NCI-H2227 (cell line): Measurements from ENCODE around the gene FGFR3.

Experiments used
- DNase-seq: peaks from one replicate; lab custom pipeline; 2025; ENCODE audit not compliant: unreplicated experiment; lab: John Stamatoyannopoulos, UW

Gene FGFR3

GRCh38 chr4:1786544-1787362, 6.3 kb upstream of the FGFR3 start:
- no peak for DNase-seq

- no peak for DNase-seq
These were observed 5.5 kb upstream of the FGFR3 start for GRCh38 chr4:1787411-1788077.

GRCh38 chr4:1788254-1788973, 4.7 kb upstream of the FGFR3 start:
- no peak for DNase-seq

DNA sequence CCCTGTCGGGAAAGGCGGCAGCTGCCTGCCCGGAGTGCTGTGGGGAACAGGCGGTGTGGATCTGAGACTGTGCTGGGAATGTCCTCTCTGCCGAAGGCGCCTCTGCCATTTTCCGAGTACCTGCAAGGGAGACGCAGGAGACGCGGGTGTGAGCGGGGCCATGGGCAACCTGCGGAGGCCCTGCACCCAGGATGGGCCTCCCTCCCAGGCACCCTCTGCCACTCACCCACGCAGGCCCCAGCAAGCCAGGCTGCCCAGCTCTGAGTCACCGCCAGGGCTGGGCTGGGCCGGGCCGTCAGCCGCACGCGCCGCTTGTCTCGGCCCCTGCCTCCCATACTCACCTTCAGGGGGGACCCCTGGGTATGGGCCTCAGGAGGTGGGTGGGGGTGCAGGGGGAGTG, 3.5 kb upstream of the FGFR3 start:
- DNase-seq: no peak

DNA sequence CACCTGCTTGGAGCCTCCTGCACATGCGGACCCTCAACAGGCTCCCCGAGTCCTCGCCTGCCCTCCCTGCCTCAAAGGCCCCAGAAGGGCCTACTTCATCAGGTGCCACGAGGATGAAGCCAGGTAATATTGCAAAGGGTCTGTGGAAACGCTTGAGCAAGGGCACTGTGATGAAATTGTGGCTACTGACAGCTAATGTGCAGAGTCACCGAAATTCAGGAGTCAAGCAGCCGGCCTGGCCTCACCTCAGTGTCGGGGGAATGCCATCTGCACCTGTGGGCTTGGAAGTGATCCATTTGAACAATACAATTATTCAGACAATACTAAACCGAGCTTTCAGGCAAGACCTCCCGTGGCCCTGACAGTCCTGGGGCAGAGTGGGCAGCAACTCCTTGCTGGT, 3.1 kb upstream of the FGFR3 start:
- DNase-seq: no peak

- DNase-seq: no peak
These were observed 798 bp upstream of the FGFR3 start for GRCh38 chr4:1792158-1792831.

DNA sequence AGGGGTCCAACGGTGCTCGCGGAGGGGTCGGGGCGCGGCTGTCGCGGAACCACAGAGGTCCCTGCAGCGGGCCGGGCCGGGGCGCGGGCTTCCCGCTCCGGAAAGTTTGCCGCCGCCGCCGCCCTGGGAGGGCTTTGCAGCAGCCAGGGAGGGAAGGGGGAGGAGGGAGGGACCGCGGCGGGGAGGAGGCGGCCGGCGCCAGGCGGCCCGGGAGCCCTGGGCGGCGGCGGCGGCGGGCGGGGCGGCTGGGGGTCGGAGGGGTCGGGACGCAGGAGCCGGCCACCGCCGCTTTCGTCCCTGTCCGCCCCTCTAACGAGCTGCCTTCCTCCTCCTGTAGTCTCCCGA, 375 bp downstream of the FGFR3 start:
- no peak for DNase-seq

DNA sequence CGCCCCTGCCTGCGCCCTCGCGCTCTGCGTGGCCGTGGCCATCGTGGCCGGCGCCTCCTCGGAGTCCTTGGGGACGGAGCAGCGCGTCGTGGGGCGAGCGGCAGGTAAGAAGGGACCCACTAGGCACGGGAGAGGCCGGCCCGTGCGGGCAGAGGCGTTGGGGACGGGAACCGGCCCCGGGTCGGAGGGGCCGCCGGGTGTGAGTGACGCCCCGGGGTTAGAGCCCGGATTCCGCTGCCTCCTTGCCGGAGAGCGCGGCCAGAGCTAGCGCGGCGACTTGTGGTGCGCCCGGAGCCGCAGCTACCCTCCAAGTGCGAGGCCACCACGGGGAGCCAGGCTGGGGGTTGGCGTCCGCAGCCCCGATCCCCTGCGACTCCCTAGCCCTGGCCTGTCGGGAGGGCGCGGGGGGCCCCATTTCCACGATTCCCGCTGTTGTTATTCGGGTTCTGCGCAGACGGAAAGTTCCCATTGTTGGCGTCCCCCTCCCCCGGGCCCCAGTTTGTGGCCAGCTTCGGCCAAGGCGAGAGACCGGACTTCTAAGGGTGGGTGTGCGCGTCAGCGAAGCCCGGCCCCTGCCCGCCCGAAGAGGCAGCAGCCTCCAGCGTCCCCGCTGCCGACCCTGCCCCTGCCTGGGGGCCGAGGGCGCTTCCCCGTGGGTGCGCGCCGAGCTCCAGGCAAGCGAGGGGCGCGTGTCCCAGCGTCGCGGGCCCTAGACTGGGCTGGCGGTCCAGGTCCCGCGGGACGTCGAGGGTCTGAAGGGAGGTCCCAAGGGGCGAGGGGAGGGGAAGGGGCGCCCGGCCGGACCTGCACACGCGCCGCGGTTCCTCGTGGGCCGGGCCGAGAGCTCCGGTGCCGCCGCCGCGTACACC, 1.1 kb downstream of the FGFR3 start:
- no peak for DNase-seq

GRCh38 chr4:1794809-1795298, 1.8 kb downstream of the FGFR3 start:
- DNase-seq: no peak

- DNase-seq: peak; percentile 28
These were observed 2.5 kb downstream of the FGFR3 start for GRCh38 chr4:1795299-1796195.

DNA sequence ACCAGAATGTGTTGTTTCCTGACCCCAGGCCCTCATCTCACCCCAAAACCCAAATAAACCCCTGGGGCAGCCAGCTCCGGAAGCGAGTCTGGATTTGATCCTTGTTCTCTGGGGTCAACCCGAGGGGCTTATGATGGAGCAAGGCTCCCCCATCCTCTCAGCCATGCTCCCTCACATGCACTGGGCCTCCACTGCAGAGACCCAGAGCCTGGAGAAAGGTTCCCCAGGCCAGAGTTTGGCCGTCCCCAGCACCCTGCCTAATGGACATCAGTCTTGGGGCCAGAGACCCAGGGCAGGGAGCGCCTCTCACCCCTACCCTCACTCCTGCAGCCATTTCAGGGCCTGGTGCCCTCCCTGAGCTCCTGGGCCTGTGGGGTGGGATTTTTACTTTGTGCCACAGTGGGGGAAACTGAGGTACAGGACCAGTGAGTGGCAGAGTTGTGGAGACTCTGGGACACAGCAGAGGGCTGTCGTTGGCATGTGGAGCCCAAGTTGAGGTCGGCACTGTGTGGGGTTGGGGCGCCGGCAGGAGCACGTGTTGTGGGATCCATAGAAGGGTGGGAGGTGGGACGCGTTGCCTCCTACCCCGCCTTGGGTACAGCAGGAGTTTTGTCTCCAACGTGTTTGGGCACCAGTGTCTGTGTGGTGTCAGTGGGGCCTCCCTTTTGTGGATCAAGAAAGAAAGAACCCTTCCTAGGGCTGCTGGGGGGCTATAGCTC, 3.6 kb downstream of the FGFR3 start:
- no peak for DNase-seq

DNA sequence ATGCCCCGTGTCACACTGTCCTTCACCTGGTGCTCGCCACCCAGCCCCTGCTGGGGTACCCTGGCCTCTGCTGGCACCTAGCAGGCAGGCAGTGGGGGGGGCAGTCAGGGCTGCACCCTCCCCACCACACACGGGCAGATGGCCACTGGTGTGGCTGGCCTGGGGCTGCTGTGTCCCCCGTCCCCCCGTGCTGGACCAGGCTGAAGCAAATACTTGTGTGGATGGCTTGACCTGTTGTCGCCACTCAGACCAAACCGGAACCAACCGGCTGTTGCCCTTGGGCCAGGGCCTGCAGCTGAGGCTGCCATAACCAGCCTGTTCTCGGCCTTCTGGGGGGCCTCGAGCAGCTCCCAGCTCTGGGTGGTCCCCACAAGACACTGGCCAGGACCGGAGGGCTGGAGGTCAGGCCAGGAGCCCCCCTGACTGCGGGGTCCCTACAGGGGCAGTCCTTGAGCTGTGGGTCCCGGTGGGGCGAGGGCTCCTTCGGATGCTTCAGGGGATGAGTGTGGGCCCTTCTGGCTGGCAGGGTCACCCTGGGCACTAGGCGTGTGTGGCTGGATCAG, 4.3 kb downstream of the FGFR3 start:
- DNase-seq: no peak

GRCh38 chr4:1797861-1798579, 4.9 kb downstream of the FGFR3 start:
- no peak for DNase-seq

DNA sequence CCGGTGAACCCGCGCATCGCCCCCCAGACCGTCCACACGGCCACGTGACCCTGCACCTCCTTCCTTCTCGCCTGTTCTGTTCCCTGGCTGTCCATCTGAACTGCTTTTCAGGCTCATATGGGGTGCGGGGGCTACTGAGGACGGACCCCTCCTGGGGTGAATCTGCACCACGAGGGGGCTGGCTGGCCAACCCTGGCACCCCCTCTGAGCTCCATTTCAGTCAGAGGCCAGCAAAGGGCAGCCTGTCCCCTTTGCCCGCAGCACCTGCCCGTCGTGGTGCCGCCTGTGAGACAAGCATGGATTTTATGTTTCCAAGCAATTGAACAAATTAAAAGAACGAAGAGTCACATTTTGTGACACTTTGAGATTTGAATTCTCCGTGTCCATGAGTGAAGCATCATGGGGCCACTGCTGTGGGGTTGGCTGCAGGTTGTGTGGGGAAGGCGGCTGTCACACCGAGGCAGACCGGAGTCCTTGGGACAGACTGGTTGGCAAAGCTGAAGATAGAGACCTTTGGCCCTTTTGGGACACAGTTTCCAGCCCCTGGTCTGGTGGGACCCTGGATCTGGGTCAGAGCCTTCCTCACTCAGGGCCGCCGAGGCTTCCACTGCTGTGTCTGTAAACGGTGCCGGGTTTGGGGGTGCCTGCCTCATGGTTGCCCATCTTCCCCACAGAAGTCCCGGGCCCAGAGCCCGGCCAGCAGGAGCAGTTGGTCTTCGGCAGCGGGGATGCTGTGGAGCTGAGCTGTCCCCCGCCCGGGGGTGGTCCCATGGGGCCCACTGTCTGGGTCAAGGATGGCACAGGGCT, 5.7 kb downstream of the FGFR3 start:
- no peak for DNase-seq

DNA sequence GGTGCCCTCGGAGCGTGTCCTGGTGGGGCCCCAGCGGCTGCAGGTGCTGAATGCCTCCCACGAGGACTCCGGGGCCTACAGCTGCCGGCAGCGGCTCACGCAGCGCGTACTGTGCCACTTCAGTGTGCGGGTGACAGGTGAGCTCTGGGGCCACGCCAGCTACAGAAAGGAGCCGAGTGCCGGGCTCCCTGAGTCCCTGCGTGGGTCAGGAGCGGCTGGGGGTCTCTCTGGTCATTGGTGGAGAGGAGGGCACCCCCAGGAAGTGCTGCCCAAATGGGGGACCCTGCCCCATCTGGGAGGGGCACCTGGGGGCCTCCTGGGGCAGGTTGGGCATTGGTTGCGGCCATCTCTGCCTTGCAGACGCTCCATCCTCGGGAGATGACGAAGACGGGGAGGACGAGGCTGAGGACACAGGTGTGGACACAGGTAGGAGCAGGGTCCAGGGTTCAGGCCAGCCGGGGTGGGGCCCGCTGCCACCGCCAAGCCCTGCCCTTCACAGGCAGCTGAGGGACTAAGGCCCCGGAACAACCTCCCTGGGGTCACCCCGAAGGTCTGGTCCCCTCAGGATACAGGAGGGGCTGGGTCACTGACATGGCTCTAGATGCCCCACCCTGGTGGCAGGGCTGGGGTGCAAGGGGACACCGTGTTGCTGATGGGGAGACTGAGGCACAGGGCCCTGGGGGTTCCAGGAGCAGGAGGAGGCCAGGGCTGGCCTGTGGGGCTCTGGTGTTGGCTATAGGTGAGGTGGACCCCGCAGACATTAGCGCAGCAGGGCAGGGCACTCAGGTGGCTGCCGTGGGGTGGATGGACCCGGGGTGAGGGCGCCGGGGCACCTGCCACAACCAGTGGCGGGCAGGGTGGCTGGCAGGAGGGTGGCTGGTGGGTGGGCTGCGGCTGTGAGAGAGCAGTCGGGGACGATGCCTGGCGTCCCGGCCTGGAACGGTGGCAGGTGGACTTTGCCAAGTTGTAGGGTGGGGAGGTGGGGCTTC, 6.6 kb downstream of the FGFR3 start:
- DNase-seq: no peak

GRCh38 chr4:1800805-1801204, 7.7 kb downstream of the FGFR3 start:
- no peak for DNase-seq
